WI38 (cell line): Measurements from ENCODE around the gene TPM2.

Experiments
- H3K4me3 ChIP-seq: 2 replicates; pipeline ENCODE4 v1.5.1; 2011; ENCODE audit warnings: low read depth, mild to moderate bottlenecking, control low read depth, low read length
- TF ChIP-seq, protein P1 (sequence below): IDR thresholded peaks from 2 replicates; pipeline ENCODE4 v1.5.1; 2012; ENCODE audit warnings: low read depth, mild to moderate bottlenecking, control low read depth, low read length

Gene TPM2

DNA sequence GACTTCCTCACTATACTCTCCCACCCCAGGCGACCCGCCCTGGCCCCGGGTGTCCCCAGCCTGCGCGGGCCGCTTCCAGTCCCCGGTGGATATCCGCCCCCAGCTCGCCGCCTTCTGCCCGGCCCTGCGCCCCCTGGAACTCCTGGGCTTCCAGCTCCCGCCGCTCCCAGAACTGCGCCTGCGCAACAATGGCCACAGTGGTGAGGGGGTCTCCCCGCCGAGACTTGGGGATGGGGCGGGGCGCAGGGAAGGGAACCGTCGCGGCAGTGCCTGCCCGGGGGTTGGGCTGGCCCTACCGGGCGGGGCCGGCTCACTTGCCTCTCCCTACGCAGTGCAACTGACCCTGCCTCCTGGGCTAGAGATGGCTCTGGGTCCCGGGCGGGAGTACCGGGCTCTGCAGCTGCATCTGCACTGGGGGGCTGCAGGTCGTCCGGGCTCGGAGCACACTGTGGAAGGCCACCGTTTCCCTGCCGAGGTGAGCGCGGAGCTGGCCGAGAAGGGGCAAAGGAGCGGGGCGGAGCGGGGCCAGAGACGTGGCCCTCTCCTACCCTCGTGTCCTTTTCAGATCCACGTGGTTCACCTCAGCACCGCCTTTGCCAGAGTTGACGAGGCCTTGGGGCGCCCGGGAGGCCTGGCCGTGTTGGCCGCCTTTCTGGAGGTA, 13.9 kb downstream of the TPM2 start:
- TF ChIP-seq, protein P1, sequence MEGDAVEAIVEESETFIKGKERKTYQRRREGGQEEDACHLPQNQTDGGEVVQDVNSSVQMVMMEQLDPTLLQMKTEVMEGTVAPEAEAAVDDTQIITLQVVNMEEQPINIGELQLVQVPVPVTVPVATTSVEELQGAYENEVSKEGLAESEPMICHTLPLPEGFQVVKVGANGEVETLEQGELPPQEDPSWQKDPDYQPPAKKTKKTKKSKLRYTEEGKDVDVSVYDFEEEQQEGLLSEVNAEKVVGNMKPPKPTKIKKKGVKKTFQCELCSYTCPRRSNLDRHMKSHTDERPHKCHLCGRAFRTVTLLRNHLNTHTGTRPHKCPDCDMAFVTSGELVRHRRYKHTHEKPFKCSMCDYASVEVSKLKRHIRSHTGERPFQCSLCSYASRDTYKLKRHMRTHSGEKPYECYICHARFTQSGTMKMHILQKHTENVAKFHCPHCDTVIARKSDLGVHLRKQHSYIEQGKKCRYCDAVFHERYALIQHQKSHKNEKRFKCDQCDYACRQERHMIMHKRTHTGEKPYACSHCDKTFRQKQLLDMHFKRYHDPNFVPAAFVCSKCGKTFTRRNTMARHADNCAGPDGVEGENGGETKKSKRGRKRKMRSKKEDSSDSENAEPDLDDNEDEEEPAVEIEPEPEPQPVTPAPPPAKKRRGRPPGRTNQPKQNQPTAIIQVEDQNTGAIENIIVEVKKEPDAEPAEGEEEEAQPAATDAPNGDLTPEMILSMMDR: no peak
- no peak overlapping the region for H3K4me3 ChIP-seq

DNA sequence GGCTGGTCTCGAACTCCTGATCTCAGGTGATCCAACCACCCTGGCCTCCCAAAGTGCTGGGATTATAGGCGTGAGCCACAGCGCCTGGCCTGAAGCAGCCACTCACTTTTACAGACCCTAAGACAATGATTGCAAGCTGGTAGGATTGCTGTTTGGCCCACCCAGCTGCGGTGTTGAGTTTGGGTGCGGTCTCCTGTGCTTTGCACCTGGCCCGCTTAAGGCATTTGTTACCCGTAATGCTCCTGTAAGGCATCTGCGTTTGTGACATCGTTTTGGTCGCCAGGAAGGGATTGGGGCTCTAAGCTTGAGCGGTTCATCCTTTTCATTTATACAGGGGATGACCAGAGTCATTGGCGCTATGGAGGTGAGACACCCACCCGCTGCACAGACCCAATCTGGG, 14.5 kb downstream of the TPM2 start:
- TF ChIP-seq, protein P1: no peak
- no peak overlapping the region for H3K4me3 ChIP-seq

DNA sequence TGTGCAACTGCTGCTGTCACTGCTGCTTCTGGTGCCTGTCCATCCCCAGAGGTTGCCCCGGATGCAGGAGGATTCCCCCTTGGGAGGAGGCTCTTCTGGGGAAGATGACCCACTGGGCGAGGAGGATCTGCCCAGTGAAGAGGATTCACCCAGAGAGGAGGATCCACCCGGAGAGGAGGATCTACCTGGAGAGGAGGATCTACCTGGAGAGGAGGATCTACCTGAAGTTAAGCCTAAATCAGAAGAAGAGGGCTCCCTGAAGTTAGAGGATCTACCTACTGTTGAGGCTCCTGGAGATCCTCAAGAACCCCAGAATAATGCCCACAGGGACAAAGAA, 15.7 kb downstream of the TPM2 start:
- H3K4me3 ChIP-seq: no peak overlapping the region
- TF ChIP-seq, protein P1: no peak

DNA sequence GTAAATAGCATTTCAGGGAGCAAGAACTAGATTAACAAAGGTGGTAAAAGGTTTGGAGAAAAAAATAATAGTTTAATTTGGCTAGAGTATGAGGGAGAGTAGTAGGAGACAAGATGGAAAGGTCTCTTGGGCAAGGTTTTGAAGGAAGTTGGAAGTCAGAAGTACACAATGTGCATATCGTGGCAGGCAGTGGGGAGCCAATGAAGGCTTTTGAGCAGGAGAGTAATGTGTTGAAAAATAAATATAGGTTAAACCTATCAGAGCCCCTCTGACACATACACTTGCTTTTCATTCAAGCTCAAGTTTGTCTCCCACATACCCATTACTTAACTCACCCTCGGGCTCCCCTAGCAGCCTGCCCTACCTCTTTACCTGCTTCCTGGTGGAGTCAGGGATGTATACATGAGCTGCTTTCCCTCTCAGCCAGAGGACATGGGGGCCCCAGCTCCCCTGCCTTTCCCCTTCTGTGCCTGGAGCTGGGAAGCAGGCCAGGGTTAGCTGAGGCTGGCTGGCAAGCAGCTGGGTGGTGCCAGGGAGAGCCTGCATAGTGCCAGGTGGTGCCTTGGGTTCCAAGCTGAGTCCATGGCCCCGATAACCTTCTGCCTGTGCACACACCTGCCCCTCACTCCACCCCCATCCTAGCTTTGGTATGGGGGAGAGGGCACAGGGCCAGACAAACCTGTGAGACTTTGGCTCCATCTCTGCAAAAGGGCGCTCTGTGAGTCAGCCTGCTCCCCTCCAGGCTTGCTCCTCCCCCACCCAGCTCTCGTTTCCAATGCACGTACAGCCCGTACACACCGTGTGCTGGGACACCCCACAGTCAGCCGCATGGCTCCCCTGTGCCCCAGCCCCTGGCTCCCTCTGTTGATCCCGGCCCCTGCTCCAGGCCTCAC, 16.3 kb downstream of the TPM2 start, which contains the start of gene CA9:
TSS of gene CA9 (plus strand) at position 797 of the 893 bp plus-strand sequence. CDS start at position 829, 32 bp downstream.
- TF ChIP-seq, protein P1: no peak
- no peak within 1 kb of the TSS for H3K4me3 ChIP-seq

DNA sequence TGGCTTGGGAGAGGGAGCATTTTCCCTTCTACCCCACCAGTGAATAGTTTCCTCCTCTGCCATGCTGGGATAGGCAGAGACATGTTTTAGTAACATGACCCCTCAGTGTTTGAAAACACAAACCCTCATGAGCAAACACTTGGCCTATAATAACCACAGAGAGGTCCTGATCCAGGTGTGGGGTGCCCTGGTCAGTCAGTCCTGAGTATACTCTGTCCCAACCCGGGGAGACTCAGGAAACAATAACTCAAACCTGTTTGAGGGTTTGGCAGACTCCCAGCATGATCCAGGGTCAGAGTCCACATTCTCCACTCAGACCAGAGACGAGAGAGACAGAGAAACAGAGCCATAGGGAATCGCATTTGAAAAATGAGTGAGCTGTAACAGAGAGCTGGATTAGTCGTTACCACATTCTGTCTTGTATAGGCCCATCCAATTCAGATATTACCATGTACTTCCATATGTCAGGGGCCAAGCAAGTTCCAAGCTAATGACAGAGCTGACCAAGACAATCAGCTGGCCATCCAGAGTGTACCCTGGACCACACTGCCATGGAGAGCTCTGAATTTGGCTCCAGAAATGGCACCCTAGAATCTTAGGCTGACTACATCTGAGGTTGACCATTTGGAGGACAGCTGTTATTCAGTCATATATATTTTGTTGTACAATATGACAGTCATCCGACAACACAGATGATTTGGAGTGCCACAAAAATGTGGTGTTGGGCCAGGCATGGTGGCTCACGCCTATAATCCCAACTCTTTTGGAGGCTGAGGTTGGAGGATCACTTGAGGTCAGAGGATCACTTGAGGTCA, 20.2 kb downstream of the TPM2 start:
- H3K4me3 ChIP-seq: no peak overlapping the region
- TF ChIP-seq, protein P1: no peak

DNA sequence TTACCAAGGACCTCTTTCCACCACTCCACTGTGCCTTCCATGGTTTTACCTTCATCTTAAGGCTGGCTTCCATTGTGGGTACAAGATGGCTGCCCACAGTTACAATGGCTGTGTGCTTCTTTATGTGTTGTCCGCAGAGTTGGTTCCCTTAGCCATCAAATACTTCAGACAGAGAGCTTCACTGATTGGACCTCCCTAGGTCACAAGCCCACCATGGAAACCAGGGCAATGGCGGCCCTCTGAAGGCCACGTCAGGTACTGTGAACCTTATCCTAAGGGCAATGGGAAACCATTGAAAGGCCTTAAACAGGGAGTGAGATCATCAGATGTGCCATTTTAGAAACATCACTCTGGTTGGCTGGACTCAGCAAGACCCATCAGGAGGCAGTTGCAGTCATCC, 21.8 kb downstream of the TPM2 start:
- H3K4me3 ChIP-seq: no peak overlapping the region
- TF ChIP-seq, protein P1: no peak
